Mesenchymal stem cell (in vitro differentiated cells and primary cell): ENCODE results near the gene IGSF21.

ENCODE experiments used
- DNase-seq: peaks from one replicate; pipeline ENCODE4 v3.0.0-alpha.2; 2013
- H2AFZ ChIP-seq: one replicate; pipeline ENCODE4 v1.6.1; 2013; ENCODE audit warnings: low read depth, mild to moderate bottlenecking, control low read depth, inconsistent platforms, low read length, moderate library complexity
- H2AK5ac ChIP-seq: 2 replicates; pipeline ENCODE4 v1.6.1; 2013; ENCODE audit warnings: low read length, moderate library complexity, mild to moderate bottlenecking, inconsistent platforms; ENCODE audit not compliant: severe bottlenecking
- H2BK120ac ChIP-seq: one replicate; pipeline ENCODE4 v1.6.1; 2013; ENCODE audit warnings: low read depth, mild to moderate bottlenecking, inconsistent platforms, low read length, moderate library complexity
- H2BK12ac ChIP-seq, 2 experiments: one replicate each; pipeline ENCODE4 v1.6.1; 2013; ENCODE audit warnings: inconsistent platforms in 2 of 2, low read length in 2 of 2, mild to moderate bottlenecking in 2 of 2, moderate library complexity in 2 of 2, control low read depth in 1 of 2
- H2BK15ac ChIP-seq: one replicate; pipeline ENCODE4 v1.6.1; 2013; ENCODE audit warnings: mild to moderate bottlenecking, low read depth, inconsistent platforms; ENCODE audit not compliant: poor library complexity, severe bottlenecking
- H2BK5ac ChIP-seq: 2 replicates; pipeline ENCODE4 v1.6.1; 2013; ENCODE audit warnings: low read depth, mild to moderate bottlenecking, low read length, control low read depth, inconsistent platforms; ENCODE audit not compliant: poor library complexity, severe bottlenecking
- H3K14ac ChIP-seq, 2 experiments: one replicate each; pipeline ENCODE4 v1.6.1; 2013; ENCODE audit warnings: inconsistent platforms in 2 of 2, low read length in 2 of 2, control low read depth in 1 of 2, mild to moderate bottlenecking in 1 of 2, moderate library complexity in 1 of 2
- H3K18ac ChIP-seq, 2 experiments: one replicate each; pipeline ENCODE4 v1.6.1; 2013; ENCODE audit warnings: inconsistent platforms in 2 of 2, low read length in 2 of 2, control low read depth in 1 of 2, low read depth in 1 of 2, mild to moderate bottlenecking in 1 of 2
- H3K23ac ChIP-seq, 2 experiments: one replicate each; pipeline ENCODE4 v1.6.1; 2013; ENCODE audit warnings: inconsistent platforms in 2 of 2, low read length in 2 of 2, mild to moderate bottlenecking in 2 of 2, moderate library complexity in 2 of 2, control low read depth in 1 of 2
- H3K27ac ChIP-seq: 2 replicates; pipeline ENCODE4 v1.5.1; 2013; ENCODE audit warnings: mild to moderate bottlenecking, moderate library complexity, low read length, control low read depth, inconsistent platforms; ENCODE audit not compliant: poor library complexity, severe bottlenecking
- H3K27me3 ChIP-seq, 2 experiments: 2 replicates each; pipeline versions ENCODE4 v1.6.1 to v1.7.0; 2013; ENCODE audit warnings: low read length in 2 of 2, mild to moderate bottlenecking in 2 of 2, moderate library complexity in 2 of 2, control low read depth in 1 of 2, inconsistent platforms in 1 of 2; ENCODE audit not compliant: control insufficient read depth in 1 of 2, insufficient read depth in 1 of 2
- H3K36me3 ChIP-seq, 2 experiments: 2 replicates each; pipeline versions ENCODE4 v1.6.1 to v1.7.0; 2013; ENCODE audit warnings: low read length in 2 of 2, control low read depth in 1 of 2, inconsistent platforms in 1 of 2, low read depth in 1 of 2, mild to moderate bottlenecking in 1 of 2; ENCODE audit not compliant: insufficient read depth in 2 of 2, control insufficient read depth in 1 of 2
- H3K4ac ChIP-seq, 2 experiments: one replicate each; pipeline ENCODE4 v1.6.1; 2013; ENCODE audit warnings: inconsistent platforms in 2 of 2, low read length in 2 of 2, mild to moderate bottlenecking in 2 of 2, moderate library complexity in 2 of 2, control low read depth in 1 of 2, low read depth in 1 of 2
- H3K4me1 ChIP-seq: 2 replicates; pipeline ENCODE4 v1.6.1; 2013; ENCODE audit warnings: low read depth, low read length, control low read depth; ENCODE audit not compliant: control insufficient read depth, insufficient read depth
- H3K4me2 ChIP-seq: 2 replicates; pipeline ENCODE4 v1.6.1; 2013; ENCODE audit warnings: low read length, mild to moderate bottlenecking, inconsistent platforms; ENCODE audit not compliant: poor library complexity, severe bottlenecking
- H3K4me3 ChIP-seq, 2 experiments: 2 replicates each; pipeline versions ENCODE4 v1.5.1 to v1.7.0; 2013; ENCODE audit warnings: low read length in 2 of 2, mild to moderate bottlenecking in 2 of 2, control low read depth in 1 of 2, low read depth in 1 of 2; ENCODE audit not compliant: insufficient read depth in 1 of 2
- H3K79me1 ChIP-seq: replicated peaks from 2 replicates; pipeline ENCODE4 v1.6.1; 2013; ENCODE audit warnings: mild to moderate bottlenecking, control low read depth, low read length, inconsistent platforms; ENCODE audit not compliant: poor library complexity, severe bottlenecking
- H3K9ac ChIP-seq: 2 replicates; pipeline ENCODE4 v1.7.0; 2013; ENCODE audit warnings: mild to moderate bottlenecking, low read length, moderate library complexity
- H3K9me3 ChIP-seq: 2 replicates; pipeline ENCODE4 v1.7.0; 2013; ENCODE audit warnings: mild to moderate bottlenecking, low read length; ENCODE audit not compliant: control insufficient read depth
- H4K8ac ChIP-seq: one replicate; pipeline ENCODE4 v1.6.1; 2013; ENCODE audit warnings: inconsistent platforms, mild to moderate bottlenecking, low read length, moderate library complexity
- H4K91ac ChIP-seq: one replicate; pipeline ENCODE4 v1.6.1; 2013; ENCODE audit warnings: mild to moderate bottlenecking, low read length, inconsistent platforms
- WGBS: methylation state at CpG from one replicate; pipeline ENCODE4 v1.1.7; 2013; ENCODE audit warnings: mixed read lengths; 5-methylcytosine and 5-hydroxymethylcytosine counted together

The IGSF21 gene

DNA sequence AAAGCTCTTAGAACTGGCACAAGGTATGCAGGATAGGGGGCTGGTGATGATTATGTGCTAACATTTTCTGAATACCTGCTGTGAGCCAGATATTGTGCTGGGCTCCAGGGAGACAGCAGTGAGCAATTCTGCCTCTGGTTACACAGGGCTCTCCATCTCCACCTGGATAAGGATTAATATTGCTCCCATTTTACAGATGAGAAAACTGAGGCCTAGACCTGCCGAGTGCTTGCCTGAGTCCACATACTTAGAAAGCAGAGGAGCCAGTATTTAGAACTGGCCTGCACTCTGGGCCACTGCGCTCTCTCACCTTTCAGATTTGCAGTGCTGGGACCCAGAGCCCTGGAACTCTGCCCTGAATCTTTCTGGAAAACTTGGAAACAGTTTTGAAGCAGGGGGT is 205.9 kb downstream of the IGSF21 start:
- no peaks in the 10 kb centered on the region for H3K36me3 ChIP-seq
- WGBS, result 80% methylated on average over 2 of the region's 2 CpGs

DNA sequence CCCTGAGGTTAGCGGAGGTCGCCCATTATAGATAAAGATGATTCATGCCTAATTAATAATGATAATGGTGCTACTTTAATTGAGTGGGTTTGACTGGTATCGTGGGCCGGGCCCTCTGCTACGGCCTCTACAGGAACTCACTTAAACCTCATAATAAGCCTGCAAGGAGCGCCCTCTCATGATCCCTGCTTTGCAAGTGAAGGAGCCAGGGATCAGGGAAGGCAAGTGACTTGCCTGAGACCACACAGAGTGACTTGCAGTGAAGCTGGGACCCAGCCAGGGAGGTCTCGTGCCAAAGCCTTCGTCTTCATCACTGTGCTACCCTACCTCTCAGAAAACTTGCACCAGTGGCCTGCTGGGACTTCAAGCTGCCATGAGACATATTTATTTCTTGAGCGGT is 206.8 kb downstream of the IGSF21 start:
- Histone ChIP-seq H2BK12ac (no peak overlapping the region), H3K4me2 (no peak overlapping the region), H3K9ac (no peak overlapping the region), H3K27me3 (peaks cover 0 to 11% of the 10 kb centered on the region in 2 experiments), H2BK5ac (no peak overlapping the region), H3K36me3 (no peaks in the 10 kb centered on the region), H3K9me3 (peaks cover 4% of the 10 kb centered on the region), H3K18ac (no peak overlapping the region), H3K4me3 (no peak overlapping the region), H3K4me1 (no peaks in the 10 kb centered on the region), H3K23ac (no peak overlapping the region), H2AK5ac (no peak overlapping the region), H3K27ac (no peak overlapping the region), H3K79me1 (no peaks in the 10 kb centered on the region), H2AFZ (no peak overlapping the region), H2BK120ac (no peak overlapping the region), H4K8ac (no peak overlapping the region), H2BK15ac (no peak overlapping the region), H3K4ac (no peak overlapping the region), H3K14ac (no peak overlapping the region), H4K91ac (no peak overlapping the region)
- WGBS, result 73% methylated on average over 9 of the region's 9 CpGs
- no peak for DNase-seq

More for the DNA sequence above, 205.9 kb downstream of the IGSF21 start:
- Histone ChIP-seq H2BK15ac (no peak overlapping the region), H2BK5ac (no peak overlapping the region), H3K27me3 (peaks cover 0 to 11% of the 10 kb centered on the region in 2 experiments), H3K4me2 (no peak overlapping the region), H2BK12ac (no peak overlapping the region), H3K9me3 (no peaks in the 10 kb centered on the region), H3K4me3 (no peak overlapping the region), H3K79me1 (no peaks in the 10 kb centered on the region), H2AFZ (no peak overlapping the region), H3K18ac (no peak overlapping the region), H4K8ac (no peak overlapping the region), H2AK5ac (no peak overlapping the region), H3K14ac (no peak overlapping the region), H4K91ac (no peak overlapping the region), H2BK120ac (no peak overlapping the region), H3K4me1 (no peaks in the 10 kb centered on the region), H3K9ac (no peak overlapping the region), H3K23ac (no peak overlapping the region), H3K27ac (no peak overlapping the region), H3K4ac (no peak overlapping the region)
- no peak for DNase-seq

DNA sequence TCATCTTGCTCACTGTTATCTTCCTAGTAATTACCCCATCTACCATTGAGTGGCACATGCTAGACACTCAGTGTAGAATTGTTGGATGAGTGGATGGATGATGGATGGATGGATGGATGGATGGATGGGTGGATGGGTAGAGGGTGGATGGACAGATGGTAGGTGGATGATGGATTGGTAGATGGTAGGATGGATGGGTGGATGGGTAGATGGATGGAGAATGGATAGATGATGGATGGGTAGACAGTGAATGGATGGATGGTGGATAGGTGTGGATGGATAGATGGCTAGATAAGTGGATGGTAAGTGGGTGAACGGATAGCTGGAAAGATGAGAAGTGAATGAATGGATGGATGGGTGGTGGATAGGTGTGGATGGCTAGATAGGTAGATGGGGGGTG is 207.9 kb downstream of the IGSF21 start:
- Histone ChIP-seq H3K18ac (no peak overlapping the region), H3K36me3 (no peaks in the 10 kb centered on the region), H2AK5ac (no peak overlapping the region), H2BK120ac (no peak overlapping the region), H2BK5ac (no peak overlapping the region), H3K9ac (no peak overlapping the region), H3K27ac (no peak overlapping the region), H3K23ac (no peak overlapping the region), H3K4ac (no peak overlapping the region), H2BK12ac (no peak overlapping the region), H3K27me3 (peaks cover 0 to 8% of the 10 kb centered on the region in 2 experiments), H3K9me3 (peaks cover 4% of the 10 kb centered on the region), H4K8ac (no peak overlapping the region), H2BK15ac (no peak overlapping the region), H4K91ac (no peak overlapping the region), H3K79me1 (no peaks in the 10 kb centered on the region), H3K4me1 (no peaks in the 10 kb centered on the region), H3K14ac (no peak overlapping the region), H3K4me3 (no peak overlapping the region), H2AFZ (no peak overlapping the region), H3K4me2 (no peak overlapping the region)
- no peak for DNase-seq
- WGBS, result 69% methylated on average over 1 of the region's 1 CpG

DNA sequence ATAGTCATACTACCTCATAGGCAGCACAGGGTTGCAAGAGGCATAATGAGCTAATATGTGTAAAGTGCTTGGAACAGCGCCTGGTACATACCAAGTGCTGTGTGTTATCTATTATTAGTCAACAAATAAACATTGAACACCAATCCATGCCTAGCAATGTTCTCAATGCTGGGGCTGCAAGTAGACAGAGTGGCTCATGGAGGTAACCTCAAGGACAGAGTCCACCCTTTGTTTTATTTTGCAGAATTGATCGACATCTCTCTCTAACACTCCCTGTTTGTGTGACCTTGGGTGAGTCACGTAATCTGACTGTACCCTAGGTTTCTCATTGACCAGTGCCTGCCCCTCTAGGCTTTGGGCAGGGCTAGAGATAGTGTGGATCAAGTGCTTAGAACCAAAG is 209.2 kb downstream of the IGSF21 start:
- no peak overlapping the region for H2BK5ac ChIP-seq
- no peak overlapping the region for H3K9ac ChIP-seq
- no peak overlapping the region for H3K4me2 ChIP-seq
- H3K14ac ChIP-seq, result no peak overlapping the region
- no peak for DNase-seq
- H3K27me3 ChIP-seq, result no peaks in the 10 kb centered on the region
- H3K36me3 ChIP-seq, result no peaks in the 10 kb centered on the region
- no peaks in the 10 kb centered on the region for H3K79me1 ChIP-seq
- no peak overlapping the region for H4K8ac ChIP-seq
- no peak overlapping the region for H3K23ac ChIP-seq
- no peak overlapping the region for H2AFZ ChIP-seq
- no peak overlapping the region for H2BK120ac ChIP-seq
- no peak overlapping the region for H2BK12ac ChIP-seq
- WGBS, result 79% methylated on average over 2 of the region's 3 CpGs
- peaks cover 4% of the 10 kb centered on the region for H3K9me3 ChIP-seq
- H3K4me3 ChIP-seq, result no peak overlapping the region
- H3K4ac ChIP-seq, result no peak overlapping the region
- H4K91ac ChIP-seq, result no peak overlapping the region
- no peaks in the 10 kb centered on the region for H3K4me1 ChIP-seq
- no peak overlapping the region for H3K18ac ChIP-seq
- no peak overlapping the region for H3K27ac ChIP-seq
- no peak overlapping the region for H2BK15ac ChIP-seq
- no peak overlapping the region for H2AK5ac ChIP-seq
